Mammary epithelial cell (primary cell): ENCODE data around the gene YIF1A.
A peak's percentile ranks its signal among the peaks of the same experiment; 100 is the strongest.

Experiments
- EZH2 ChIP-seq: IDR thresholded peaks from 2 replicates; pipeline ENCODE4 v1.6.1; 2012; ENCODE audit warnings: low read length, inconsistent platforms, borderline replicate concordance
- TF ChIP-seq, protein P1 (sequence below), 2 donors: IDR thresholded peaks in 1 of 2; conservative IDR thresholded peaks in 1 of 2; 2 replicates each; pipeline ENCODE4 v1.5.1; 2011 to 2012; ENCODE audit warnings: inconsistent platforms in 2 of 2, low read length in 2 of 2, mild to moderate bottlenecking in 2 of 2, control low read depth in 1 of 2, low read depth in 1 of 2; ENCODE audit not compliant: insufficient read depth in 1 of 2; ENCODE audit errors: extremely low read depth in 1 of 2

DNA sequence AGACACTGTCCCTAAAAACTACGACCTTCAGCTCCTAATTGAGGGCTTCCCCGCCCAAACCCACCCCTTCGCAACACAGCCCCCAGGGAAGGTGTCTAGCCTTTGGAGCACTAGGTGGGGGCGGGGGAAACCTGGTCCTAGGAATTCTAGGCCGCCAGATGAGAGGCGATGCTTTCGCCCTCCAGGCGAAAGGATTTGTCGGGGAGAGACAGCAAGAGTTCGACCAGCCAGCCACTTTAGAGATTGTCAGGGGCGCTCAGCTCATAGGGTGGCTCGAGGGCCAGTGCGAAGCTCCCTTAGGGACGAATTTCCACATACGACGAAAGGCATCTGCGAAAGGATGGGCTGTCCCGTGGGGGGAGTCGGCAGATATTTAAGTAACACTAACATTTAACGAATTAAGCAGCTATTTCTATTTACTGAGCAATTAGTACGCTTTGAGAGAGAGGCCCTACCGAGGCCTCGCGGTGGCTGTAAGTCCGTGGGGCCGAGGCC, 22.6 kb upstream of the YIF1A start:
- TF ChIP-seq, protein P1, sequence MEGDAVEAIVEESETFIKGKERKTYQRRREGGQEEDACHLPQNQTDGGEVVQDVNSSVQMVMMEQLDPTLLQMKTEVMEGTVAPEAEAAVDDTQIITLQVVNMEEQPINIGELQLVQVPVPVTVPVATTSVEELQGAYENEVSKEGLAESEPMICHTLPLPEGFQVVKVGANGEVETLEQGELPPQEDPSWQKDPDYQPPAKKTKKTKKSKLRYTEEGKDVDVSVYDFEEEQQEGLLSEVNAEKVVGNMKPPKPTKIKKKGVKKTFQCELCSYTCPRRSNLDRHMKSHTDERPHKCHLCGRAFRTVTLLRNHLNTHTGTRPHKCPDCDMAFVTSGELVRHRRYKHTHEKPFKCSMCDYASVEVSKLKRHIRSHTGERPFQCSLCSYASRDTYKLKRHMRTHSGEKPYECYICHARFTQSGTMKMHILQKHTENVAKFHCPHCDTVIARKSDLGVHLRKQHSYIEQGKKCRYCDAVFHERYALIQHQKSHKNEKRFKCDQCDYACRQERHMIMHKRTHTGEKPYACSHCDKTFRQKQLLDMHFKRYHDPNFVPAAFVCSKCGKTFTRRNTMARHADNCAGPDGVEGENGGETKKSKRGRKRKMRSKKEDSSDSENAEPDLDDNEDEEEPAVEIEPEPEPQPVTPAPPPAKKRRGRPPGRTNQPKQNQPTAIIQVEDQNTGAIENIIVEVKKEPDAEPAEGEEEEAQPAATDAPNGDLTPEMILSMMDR (conservative IDR thresholded peaks at IDR 0.05 in 1 of 2, IDR thresholded peaks at IDR 0.05 in 1 of 2; ENCODE audit: extremely low read depth in 1 of 2, insufficient read depth in 1 of 2, low read depth in 1 of 2, low read length in 2 of 2) = peak in 1 of 2 donors; percentile 82
- no peak for TF ChIP-seq EZH2
